ENCODE measurements around the gene SLC44A2.

DNA sequence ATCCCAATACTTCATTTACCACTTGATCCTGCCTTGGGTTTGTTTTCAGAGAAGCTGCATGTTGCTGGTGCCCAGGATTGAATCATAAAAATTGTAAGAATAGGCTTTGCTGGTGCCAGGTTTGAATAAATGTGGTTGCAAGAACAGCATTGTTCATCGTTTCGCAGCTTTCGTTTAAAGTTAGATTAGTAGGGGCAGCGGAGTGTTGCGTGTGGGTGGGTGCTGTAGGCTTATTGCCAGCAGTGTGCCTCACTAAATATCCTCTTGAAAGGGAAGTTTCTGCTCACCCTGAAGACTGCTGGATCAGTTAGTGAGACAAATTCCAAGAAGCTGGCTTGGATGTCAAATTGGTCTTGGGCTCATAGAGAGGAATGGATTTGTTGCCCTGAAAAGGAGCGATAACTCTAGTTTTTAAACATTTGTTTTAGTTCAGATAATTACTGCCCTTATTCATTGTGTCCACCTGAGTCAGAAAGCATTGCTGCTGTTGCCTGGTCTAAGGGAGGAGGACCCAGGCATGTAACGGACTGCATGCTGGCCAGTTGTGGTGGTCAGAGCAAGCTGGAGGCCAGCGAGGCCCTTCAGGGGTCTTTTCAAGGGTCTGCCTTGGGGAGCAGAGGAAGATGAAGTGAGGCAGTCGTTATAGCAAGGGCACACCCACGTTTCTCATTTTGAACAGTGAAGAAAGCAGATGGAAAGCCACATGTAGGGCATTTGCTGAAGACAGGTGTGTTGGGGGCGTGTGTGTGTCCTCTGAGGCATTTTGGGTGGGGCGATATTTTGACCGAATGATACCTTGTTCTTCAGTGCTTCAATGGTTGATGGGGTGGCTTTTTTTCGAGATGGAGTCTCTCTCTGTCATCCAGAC, 37.3 kb downstream of the SLC44A2 start:
- TF ChIP-seq, protein P1, sequence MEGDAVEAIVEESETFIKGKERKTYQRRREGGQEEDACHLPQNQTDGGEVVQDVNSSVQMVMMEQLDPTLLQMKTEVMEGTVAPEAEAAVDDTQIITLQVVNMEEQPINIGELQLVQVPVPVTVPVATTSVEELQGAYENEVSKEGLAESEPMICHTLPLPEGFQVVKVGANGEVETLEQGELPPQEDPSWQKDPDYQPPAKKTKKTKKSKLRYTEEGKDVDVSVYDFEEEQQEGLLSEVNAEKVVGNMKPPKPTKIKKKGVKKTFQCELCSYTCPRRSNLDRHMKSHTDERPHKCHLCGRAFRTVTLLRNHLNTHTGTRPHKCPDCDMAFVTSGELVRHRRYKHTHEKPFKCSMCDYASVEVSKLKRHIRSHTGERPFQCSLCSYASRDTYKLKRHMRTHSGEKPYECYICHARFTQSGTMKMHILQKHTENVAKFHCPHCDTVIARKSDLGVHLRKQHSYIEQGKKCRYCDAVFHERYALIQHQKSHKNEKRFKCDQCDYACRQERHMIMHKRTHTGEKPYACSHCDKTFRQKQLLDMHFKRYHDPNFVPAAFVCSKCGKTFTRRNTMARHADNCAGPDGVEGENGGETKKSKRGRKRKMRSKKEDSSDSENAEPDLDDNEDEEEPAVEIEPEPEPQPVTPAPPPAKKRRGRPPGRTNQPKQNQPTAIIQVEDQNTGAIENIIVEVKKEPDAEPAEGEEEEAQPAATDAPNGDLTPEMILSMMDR (IDR thresholded peaks at IDR 0.05): no peak
- TF ChIP-seq POLR2A (IDR thresholded peaks at IDR 0.05) (no peak), EP300 (IDR thresholded peaks at IDR 0.05) (no peak)

Measured in gastroesophageal sphincter (tissue), 3 donors.